ENCODE data around the gene FAM78A. TPM values are rescaled to one million over a fixed set of nuclear protein-coding genes. Genes with fewer than 3 reads are reported as not detected.
A peak's percentile ranks its signal among the peaks of the same experiment; 100 is the strongest.

The FAM78A gene
- total and polyA plus RNA-seq, 5 experiments from 2014 or later: 12.2 to 80.9 (median 28.1) TPM

DNA sequence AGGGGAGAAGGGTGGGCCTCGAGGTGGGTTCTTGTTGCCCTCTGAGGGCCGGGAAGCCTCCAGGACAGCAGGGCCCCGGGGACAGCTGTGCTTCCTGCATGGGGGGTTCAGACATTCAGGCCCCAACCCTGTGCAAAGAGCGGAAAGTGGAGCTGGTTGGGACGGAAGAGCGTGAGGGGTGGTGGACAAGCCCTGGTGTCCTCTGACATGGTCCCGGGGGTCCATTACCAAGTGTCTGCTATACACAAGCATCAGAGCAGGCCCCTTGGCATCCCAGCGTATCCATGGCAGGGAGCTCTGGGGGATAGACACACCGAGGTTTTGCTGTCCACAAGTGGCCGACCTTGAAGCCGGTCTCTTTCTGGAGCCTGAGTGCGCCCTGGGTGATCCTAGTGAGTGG is 22.5 kb upstream of the FAM78A start:
- no peak overlapping the region for H3K27ac Mint-ChIP-seq
- H3K4me3 Mint-ChIP-seq: no peak overlapping the region
- H3K4me1 Mint-ChIP-seq: no peaks in the 10 kb centered on the region
- DNase-seq: peak in 1 of 10 donors; percentile 55
- no peaks in the 10 kb centered on the region for H3K9me3 Mint-ChIP-seq
- no peaks in the 10 kb centered on the region for H3K36me3 Mint-ChIP-seq
- H3K27me3 Mint-ChIP-seq: no peaks in the 10 kb centered on the region
- no peak for ATAC-seq
- POLR2A ChIA-PET: no interaction called here

DNA sequence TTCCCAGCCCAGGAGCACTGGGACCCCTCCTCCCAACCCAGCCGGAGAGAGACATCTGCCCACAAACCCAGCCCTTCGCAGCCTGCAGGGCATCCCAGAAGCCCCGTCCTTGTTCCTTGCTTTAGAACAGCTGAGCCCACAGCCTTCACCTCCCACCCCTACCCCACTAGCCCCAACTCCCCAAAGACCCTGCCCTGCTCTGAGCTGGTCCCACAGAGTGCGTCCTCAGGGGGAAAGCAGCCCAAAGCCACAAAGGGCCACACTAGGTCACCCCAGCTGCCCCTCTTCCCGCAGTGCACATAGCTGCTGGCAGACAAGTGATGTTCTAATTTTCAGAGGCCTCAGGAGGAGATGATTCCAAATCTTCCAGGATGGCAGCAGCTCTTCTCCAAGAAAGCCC is 22.0 kb upstream of the FAM78A start:
- H3K4me1 Mint-ChIP-seq: no peaks in the 10 kb centered on the region
- no peak overlapping the region for H3K27ac Mint-ChIP-seq
- no peaks in the 10 kb centered on the region for H3K9me3 Mint-ChIP-seq
- ATAC-seq (no peak), DNase-seq (peak in 1 of 10 donors; percentile 23)
- POLR2A ChIA-PET: no interaction called here
- no peaks in the 10 kb centered on the region for H3K27me3 Mint-ChIP-seq
- no peak overlapping the region for H3K4me3 Mint-ChIP-seq
- no peaks in the 10 kb centered on the region for H3K36me3 Mint-ChIP-seq

DNA sequence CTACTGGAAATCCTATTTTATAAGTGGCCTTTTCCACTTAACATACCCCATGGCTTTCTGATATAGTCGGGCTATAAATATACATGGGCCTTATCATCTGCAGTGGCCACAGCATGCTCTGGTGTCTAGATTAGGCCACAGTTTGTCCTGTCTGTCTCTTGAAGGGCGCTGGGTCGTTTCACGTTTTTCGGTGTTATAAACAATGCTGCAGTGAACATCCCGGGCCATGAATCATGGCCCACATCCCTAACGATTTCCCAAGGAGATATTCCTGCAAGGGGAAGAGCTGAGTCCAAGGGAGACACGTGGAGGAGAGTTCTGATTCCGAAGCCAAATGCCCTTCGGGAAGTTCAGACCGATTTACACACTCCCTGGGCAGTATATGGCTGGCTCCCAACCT is 21.6 kb upstream of the FAM78A start:
- no peaks in the 10 kb centered on the region for H3K4me1 Mint-ChIP-seq
- ATAC-seq: no peak
- no peak overlapping the region for H3K27ac Mint-ChIP-seq
- no peaks in the 10 kb centered on the region for H3K27me3 Mint-ChIP-seq
- POLR2A ChIA-PET: no interaction called here
- H3K36me3 Mint-ChIP-seq: no peaks in the 10 kb centered on the region
- no peaks in the 10 kb centered on the region for H3K9me3 Mint-ChIP-seq
- no peak for DNase-seq
- no peak overlapping the region for H3K4me3 Mint-ChIP-seq

DNA sequence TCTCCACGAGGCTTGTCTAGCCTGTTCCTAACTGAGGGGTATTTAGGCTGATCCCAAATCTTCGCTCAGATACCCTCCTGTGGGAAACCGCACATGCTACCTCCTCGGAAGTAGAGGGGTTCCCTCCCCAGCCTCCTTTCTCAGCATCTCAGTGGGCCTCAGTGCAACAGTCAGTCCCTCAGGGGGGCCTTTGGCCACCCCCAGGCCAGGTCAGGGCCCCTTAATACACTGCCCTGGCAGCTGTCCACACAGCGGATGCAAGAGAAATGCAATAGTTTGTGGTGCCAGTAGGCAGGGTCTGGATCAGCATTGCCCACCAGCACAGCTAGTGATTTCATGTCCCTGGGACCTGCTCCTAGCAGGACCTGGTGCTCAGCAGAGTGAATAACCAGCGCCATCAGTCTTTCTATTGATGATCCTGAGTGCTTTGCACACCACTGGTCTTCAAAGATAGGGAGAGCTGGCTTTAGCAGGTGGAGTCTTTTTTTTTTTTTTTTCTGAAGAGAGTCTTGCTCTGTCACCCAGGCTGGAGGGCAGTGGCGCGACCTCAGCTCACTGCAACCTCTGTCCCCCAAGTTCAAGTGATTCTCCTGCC is 20.7 kb upstream of the FAM78A start:
- Mint-ChIP-seq H3K4me3 (no peak overlapping the region), H3K36me3 (no peaks in the 10 kb centered on the region), H3K4me1 (no peaks in the 10 kb centered on the region), H3K9me3 (no peaks in the 10 kb centered on the region), H3K27me3 (no peaks in the 10 kb centered on the region), H3K27ac (peak overlapping the region in 1 of 10 donors; percentile 24)
- DNase-seq: no peak
- no peak for ATAC-seq
- POLR2A ChIA-PET: no interaction called here

- H3K4me1 Mint-ChIP-seq: no peaks in the 10 kb centered on the region
- no peak overlapping the region for H3K4me3 Mint-ChIP-seq
- H3K27me3 Mint-ChIP-seq: no peaks in the 10 kb centered on the region
- peak overlapping the region in 1 of 10 donors; percentile 24 for H3K27ac Mint-ChIP-seq
- DNase-seq: no peak
- ATAC-seq: no peak
- POLR2A ChIA-PET: no interaction called here
- H3K9me3 Mint-ChIP-seq: no peaks in the 10 kb centered on the region
- H3K36me3 Mint-ChIP-seq: no peaks in the 10 kb centered on the region
Observed at GRCh38 chr9:131296460-131296859, 20.1 kb upstream of the FAM78A start.

DNA sequence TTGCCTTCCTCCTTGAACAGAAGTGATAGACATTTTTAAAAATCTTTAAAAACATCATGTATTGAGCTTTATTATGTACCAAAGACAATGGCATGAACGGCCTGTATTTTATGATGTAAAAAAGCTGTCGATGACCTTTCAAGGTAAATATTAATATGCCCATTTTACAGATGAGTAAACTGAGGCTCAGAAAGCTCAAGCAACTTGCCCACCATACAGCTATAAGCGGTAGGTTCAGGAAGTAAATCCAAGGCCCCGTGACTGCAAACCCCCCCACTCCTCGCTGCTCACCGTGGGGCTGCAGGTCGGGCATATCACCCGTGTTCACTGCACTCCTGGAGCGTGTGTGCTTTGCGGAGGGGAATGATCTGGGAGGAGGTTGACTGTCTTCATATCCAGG is 16.6 kb upstream of the FAM78A start:
- H3K9me3 Mint-ChIP-seq: no peaks in the 10 kb centered on the region
- H3K27ac Mint-ChIP-seq: no peak overlapping the region
- no peaks in the 10 kb centered on the region for H3K27me3 Mint-ChIP-seq
- no peak overlapping the region for H3K4me3 Mint-ChIP-seq
- H3K36me3 Mint-ChIP-seq: no peaks in the 10 kb centered on the region
- DNase-seq (no peak), ATAC-seq (no peak)
- POLR2A ChIA-PET: no interaction called here
- H3K4me1 Mint-ChIP-seq: peaks cover 0 to 4% (median under 1%) of the 10 kb centered on the region in 4 donors

DNA sequence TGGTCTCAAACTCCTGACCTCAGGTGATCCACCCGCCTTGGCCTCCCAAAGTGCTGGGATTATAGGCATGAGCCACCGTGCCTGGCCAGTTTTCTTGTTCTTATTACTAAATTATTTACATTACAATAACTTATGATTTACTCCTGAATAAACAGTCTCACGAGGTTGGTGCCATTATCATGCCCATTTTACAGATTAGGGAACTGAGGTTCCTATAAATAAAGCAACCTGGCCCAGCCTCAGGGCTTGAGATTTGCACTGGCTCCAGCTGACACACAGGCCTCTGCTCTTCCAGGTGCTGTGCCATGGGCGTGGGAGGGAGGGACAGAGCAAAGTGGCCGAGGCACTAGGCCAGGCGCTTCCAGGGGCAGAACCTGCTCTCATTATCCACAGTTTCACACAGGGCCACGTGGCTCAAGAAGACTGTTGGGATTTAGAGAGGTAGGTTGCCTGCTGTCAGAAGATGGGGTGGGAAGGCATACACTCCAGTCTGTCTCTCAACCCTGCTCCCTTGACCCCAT is 15.5 kb upstream of the FAM78A start:
- Mint-ChIP-seq H3K27ac (peak overlapping the region in 1 of 10 donors; percentile 29), H3K4me3 (no peak overlapping the region), H3K4me1 (peaks cover 0 to 4% (median under 1%) of the 10 kb centered on the region in 4 donors), H3K36me3 (no peaks in the 10 kb centered on the region), H3K9me3 (no peaks in the 10 kb centered on the region), H3K27me3 (no peaks in the 10 kb centered on the region)
- DNase-seq (no peak), ATAC-seq (no peak)
- POLR2A ChIA-PET: interaction anchor here (0.6 to 0.7 kb wide), 2 partner anchors 9 to 289 kb away, joined by 3 to 5 read pairs; no protein-coding TSS in a partner anchor

- Mint-ChIP-seq H3K9me3 (no peaks in the 10 kb centered on the region), H3K4me3 (peak overlapping the region in 1 of 10 donors; percentile 14), H3K27ac (no peak overlapping the region), H3K36me3 (no peaks in the 10 kb centered on the region), H3K27me3 (no peaks in the 10 kb centered on the region), H3K4me1 (peaks cover 0 to 4% (median under 1%) of the 10 kb centered on the region in 4 donors)
- POLR2A ChIA-PET: interaction anchor here (0.5 kb wide), 1 partner anchor 49 kb away, joined by 3 read pairs; no protein-coding TSS in a partner anchor
- ATAC-seq: no peak
- DNase-seq: peak in 1 of 10 donors; percentile 37
Observed at GRCh38 chr9:131290767-131291370, 14.6 kb upstream of the FAM78A start.

- peak in 1 of 2 donors; percentile 30 for ATAC-seq
- Mint-ChIP-seq H3K4me3 (no peak overlapping the region), H3K4me1 (peaks cover 0 to 4% (median under 1%) of the 10 kb centered on the region in 4 donors), H3K27ac (no peak overlapping the region), H3K27me3 (no peaks in the 10 kb centered on the region), H3K36me3 (no peaks in the 10 kb centered on the region), H3K9me3 (no peaks in the 10 kb centered on the region)
- POLR2A ChIA-PET: interaction anchor here (0.5 to 2.8 kb wide), 8 partner anchors 10 to 48 kb away, joined by 3 to 10 read pairs (median 4); no protein-coding TSS in a partner anchor
- DNase-seq: peak in 1 of 10 donors; percentile 62
Observed at GRCh38 chr9:131290036-131290766, 13.9 kb upstream of the FAM78A start.

- H3K4me3 Mint-ChIP-seq: peak within 1 kb of the TSS in 4 of 10 donors; percentile 6 to 51 (median 8)
- peaks cover 0 to 4% (median 2%) of the 10 kb centered on the region in 4 donors for H3K4me1 Mint-ChIP-seq
- POLR2A ChIA-PET: interaction anchor here (0.6 to 2.8 kb wide), 9 partner anchors 10 to 116 kb away, joined by 3 to 10 read pairs (median 3); no protein-coding TSS in a partner anchor
- H3K27me3 Mint-ChIP-seq: no peaks in the 10 kb centered on the region
- H3K27ac Mint-ChIP-seq: peak within 1 kb of the TSS in 1 of 10 donors; percentile 17
- DNase-seq (peak in 1 of 10 donors; percentile 57), ATAC-seq (peak in 1 of 2 donors; percentile 41)
- no peaks in the 10 kb centered on the region for H3K9me3 Mint-ChIP-seq
- H3K36me3 Mint-ChIP-seq: no peaks in the 10 kb centered on the region
Observed at GRCh38 chr9:131289301-131290035, 13.2 kb upstream of the FAM78A start, which contains the start of gene PLPP7. Gene PLPP7, plus strand, starts transcription at chr9:131289723. Its CDS starts 275 bp downstream, at chr9:131289998.

- DNase-seq (no peak), ATAC-seq (no peak)
- no peaks in the 10 kb centered on the region for H3K36me3 Mint-ChIP-seq
- no peak overlapping the region for H3K27ac Mint-ChIP-seq
- no peak overlapping the region for H3K4me3 Mint-ChIP-seq
- no peaks in the 10 kb centered on the region for H3K9me3 Mint-ChIP-seq
- no peaks in the 10 kb centered on the region for H3K27me3 Mint-ChIP-seq
- H3K4me1 Mint-ChIP-seq: peaks cover 0 to 8% (median 4%) of the 10 kb centered on the region in 4 donors
- POLR2A ChIA-PET: interaction anchor here (0.6 to 2.8 kb wide), 6 partner anchors 10 to 243 kb away, joined by 3 to 10 read pairs (median 5); partner anchors contain the start of gene UCK1
Observed at GRCh38 chr9:131288217-131288616, 11.9 kb upstream of the FAM78A start.

- H3K4me1 Mint-ChIP-seq: peaks cover 3 to 10% (median 5%) of the 10 kb centered on the region in 4 donors
- POLR2A ChIA-PET: interaction anchor here (0.5 to 2.8 kb wide), 4 partner anchors 17 to 244 kb away, joined by 3 to 10 read pairs (median 4); partner anchors contain the start of gene UCK1
Observed at GRCh38 chr9:131287359-131287758, 11.0 kb upstream of the FAM78A start.

More at GRCh38 chr9:131287359-131287758, 11.0 kb upstream of the FAM78A start:
- ATAC-seq (no peak), DNase-seq (no peak)
- Mint-ChIP-seq H3K27me3 (peaks cover 0 to under 1% (median 0%) of the 10 kb centered on the region in 5 donors), H3K4me3 (no peak overlapping the region), H3K27ac (no peak overlapping the region), H3K36me3 (no peaks in the 10 kb centered on the region), H3K9me3 (no peaks in the 10 kb centered on the region)

Data from naive thymus-derived CD8-positive, alpha-beta T cell (primary cell).